ENCODE results near the gene MRPL19. TPM values are rescaled to one million over a fixed set of nuclear protein-coding genes. Genes with fewer than 3 reads are reported as not detected.

Gene MRPL19
- total RNA-seq, 1 experiment from 2014 or later = 50.2 TPM

- BruUV-seq (replicated peaks) = no TSS peak
- in situ Hi-C loops (cut with HindIII; ENCODE audit: low pct_unique_long_range_greater_than_20kb, low sequenced_read_pairs) = no loop called here
- H3K27me3 ChIP-seq (ENCODE audit: control insufficient read depth, insufficient read depth, low read length) = peaks cover 5% of the 10 kb centered on the region; the same call in 1 of the 2 replicates
- no peaks in the 10 kb centered on the region for H3K36me3 ChIP-seq (ENCODE audit: control insufficient read depth, insufficient read depth, low read length)
- intact Hi-C loops (cut with micrococcal nuclease; ENCODE audit: unreplicated experiment) = loop anchor here (1.0 kb wide), 1 partner anchor 37 kb away; no protein-coding TSS in a partner anchor
- no peaks in the 10 kb centered on the region for H3K4me1 ChIP-seq (ENCODE audit: control insufficient read depth, insufficient read depth, low read length)
- ChIA-PET POLR2A (no interaction called here), CTCF (interaction anchor here (0.6 to 1.5 kb wide), 2 partner anchors 16 to 36 kb away, joined by 3 to 4 read pairs; no protein-coding TSS in a partner anchor)
- peak; percentile 97 for ATAC-seq
- no peak overlapping the region for H3K27ac ChIP-seq (ENCODE audit: low read length)
- TF ChIP-seq TCF7L2 (IDR thresholded peaks at IDR 0.05; ENCODE audit: low read depth, low read length) = no peak
- TF ChIP-seq, protein P1, sequence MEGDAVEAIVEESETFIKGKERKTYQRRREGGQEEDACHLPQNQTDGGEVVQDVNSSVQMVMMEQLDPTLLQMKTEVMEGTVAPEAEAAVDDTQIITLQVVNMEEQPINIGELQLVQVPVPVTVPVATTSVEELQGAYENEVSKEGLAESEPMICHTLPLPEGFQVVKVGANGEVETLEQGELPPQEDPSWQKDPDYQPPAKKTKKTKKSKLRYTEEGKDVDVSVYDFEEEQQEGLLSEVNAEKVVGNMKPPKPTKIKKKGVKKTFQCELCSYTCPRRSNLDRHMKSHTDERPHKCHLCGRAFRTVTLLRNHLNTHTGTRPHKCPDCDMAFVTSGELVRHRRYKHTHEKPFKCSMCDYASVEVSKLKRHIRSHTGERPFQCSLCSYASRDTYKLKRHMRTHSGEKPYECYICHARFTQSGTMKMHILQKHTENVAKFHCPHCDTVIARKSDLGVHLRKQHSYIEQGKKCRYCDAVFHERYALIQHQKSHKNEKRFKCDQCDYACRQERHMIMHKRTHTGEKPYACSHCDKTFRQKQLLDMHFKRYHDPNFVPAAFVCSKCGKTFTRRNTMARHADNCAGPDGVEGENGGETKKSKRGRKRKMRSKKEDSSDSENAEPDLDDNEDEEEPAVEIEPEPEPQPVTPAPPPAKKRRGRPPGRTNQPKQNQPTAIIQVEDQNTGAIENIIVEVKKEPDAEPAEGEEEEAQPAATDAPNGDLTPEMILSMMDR (IDR thresholded peaks at IDR 0.05) = peak; percentile 99
- no peak overlapping the region for H3K4me3 ChIP-seq (ENCODE audit: low read depth in 2 of 2, low read length in 2 of 2)
- peak; percentile 63 for DNase-seq (ENCODE audit: low read depth, low spot score)
- no peaks in the 10 kb centered on the region for H3K9me3 ChIP-seq (ENCODE audit: control insufficient read depth, insufficient read depth, low read depth, low read length)
Measured at GRCh38 chr2:75640621-75641121, 5.9 kb upstream of the MRPL19 start.

DNA sequence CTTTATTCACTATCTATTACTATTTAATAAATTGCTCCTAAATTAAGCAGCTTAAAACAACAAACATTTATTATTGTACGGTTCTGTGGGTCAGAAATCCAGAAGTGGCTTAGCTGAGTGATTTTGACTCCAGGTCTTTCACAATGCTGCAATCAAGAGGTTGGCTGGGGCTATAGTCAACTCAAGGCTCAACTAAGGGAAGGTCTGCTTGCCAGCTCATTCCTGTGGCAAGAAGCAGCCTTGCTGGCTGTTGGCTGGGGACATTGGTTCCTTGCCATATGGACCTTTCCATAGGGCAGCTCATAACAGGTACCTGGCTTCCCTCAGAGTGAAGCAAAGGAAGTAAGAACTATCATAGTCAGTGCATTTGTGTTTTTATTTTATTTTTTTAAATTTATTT is 5.0 kb upstream of the MRPL19 start:
- Histone ChIP-seq H3K4me1 (ENCODE audit: control insufficient read depth, insufficient read depth, low read length) (peaks cover 3% of the 10 kb centered on the region; the same call in 1 of the 2 replicates), H3K4me3 (ENCODE audit: low read depth in 2 of 2, low read length in 2 of 2) (no peak overlapping the region), H3K9me3 (ENCODE audit: control insufficient read depth, insufficient read depth, low read depth, low read length) (no peaks in the 10 kb centered on the region), H3K27ac (ENCODE audit: low read length) (no peak overlapping the region), H3K36me3 (ENCODE audit: control insufficient read depth, insufficient read depth, low read length) (no peaks in the 10 kb centered on the region), H3K27me3 (ENCODE audit: control insufficient read depth, insufficient read depth, low read length) (peaks cover 5% of the 10 kb centered on the region; the same call in 1 of the 2 replicates)
- in situ Hi-C loops (cut with HindIII; ENCODE audit: low pct_unique_long_range_greater_than_20kb, low sequenced_read_pairs) = no loop called here
- no TSS peak for BruUV-seq (replicated peaks)
- intact Hi-C loops (cut with micrococcal nuclease; ENCODE audit: unreplicated experiment) = no loop called here
- DNase-seq (ENCODE audit: low read depth, low spot score) (no peak), ATAC-seq (no peak)
- POLR2A ChIA-PET = no interaction called here
- CTCF ChIA-PET = interaction anchor here (1.5 kb wide), 1 partner anchor 35 kb away, joined by 4 read pairs; no protein-coding TSS in a partner anchor
- TF ChIP-seq SIN3A (IDR thresholded peaks at IDR 0.05; ENCODE audit: borderline replicate concordance, insufficient read depth, low read depth, low read length) (no peak), REST (IDR thresholded peaks at IDR 0.05; ENCODE audit: insufficient read depth in 1 of 2, low read depth in 2 of 2, low read length in 1 of 2) (no peak)
- TF ChIP-seq, protein P1 (IDR thresholded peaks at IDR 0.05) = no peak
